WTC11 (cell line): Measurements from ENCODE around the gene DPYSL5. TPM values are rescaled to one million over a fixed set of nuclear protein-coding genes. Genes with fewer than 3 reads are reported as not detected.

ENCODE experiments used
- ATAC-seq: fragments of 200-7000 bp; cut with Tn5 transposase; 2 replicates; pipeline ENCODE4 v1.10.0; 2021; ENCODE audit warnings: mild to moderate bottlenecking, moderate library complexity
- CTCF ChIA-PET: fragments of 300-600 bp; sonication (Branson Sonifier 250); formaldehyde crosslinking; loops from one replicate; lab custom pipeline; 2021; ENCODE audit warnings: antibody characterized with exemption; lab: Charles Lee
- POLR2A ChIA-PET: fragments of 350-600 bp; sonication (Branson Sonifier 250); formaldehyde crosslinking; loops from one replicate; lab custom pipeline; 2021; ENCODE audit warnings: antibody characterized with exemption; lab: Charles Lee
- DNase-seq: peaks from one replicate; pipeline ENCODE4 v3.0.0; 2021; ENCODE audit warnings: low spot score
- H3K27ac Mint-ChIP-seq: 2 replicates; pipeline ENCODE4 v1.8.0; 2021; ENCODE audit warnings: mixed read lengths
- H3K27me3 Mint-ChIP-seq: 2 replicates; pipeline ENCODE4 v1.8.0; 2021; ENCODE audit warnings: low read depth, mild to moderate bottlenecking, moderate library complexity, mixed read lengths
- H3K36me3 Mint-ChIP-seq: 2 replicates; pipeline ENCODE4 v1.8.0; 2021; ENCODE audit warnings: mixed read lengths
- H3K4me1 Mint-ChIP-seq: 2 replicates; pipeline ENCODE4 v1.8.0; 2022; ENCODE audit warnings: mixed read lengths
- H3K4me3 Mint-ChIP-seq: 2 replicates; pipeline ENCODE4 v1.8.0; 2021; ENCODE audit warnings: mild to moderate bottlenecking, moderate library complexity, mixed read lengths
- H3K9me3 Mint-ChIP-seq: 2 replicates; pipeline ENCODE4 v1.8.0; 2021; ENCODE audit warnings: mixed read lengths
- AR ChIP-seq: fragments of 250-450 bp; sonication (Bioruptor Pico); IDR thresholded peaks from 2 replicates; pipeline ENCODE4 v1.9.0; 2021; ENCODE audit warnings: mild to moderate bottlenecking
- ATF1 ChIP-seq: sonication (generic); formaldehyde crosslinking; IDR thresholded peaks from 2 replicates; pipeline ENCODE4 v1.8.1; 2023; ENCODE audit warnings: mild to moderate bottlenecking, moderate library complexity, missing genetic modification reagents
- CREB1 ChIP-seq: sonication (generic); formaldehyde crosslinking; IDR thresholded peaks from 2 replicates; pipeline ENCODE4 v1.8.0; 2023; ENCODE audit warnings: mild to moderate bottlenecking, missing genetic modification reagents
- E2F5 ChIP-seq: sonication (generic); formaldehyde crosslinking; IDR thresholded peaks from 2 replicates; pipeline ENCODE4 v1.8.1; 2022; ENCODE audit warnings: mild to moderate bottlenecking, moderate library complexity, missing genetic modification reagents
- FOXK1 ChIP-seq: sonication (generic); formaldehyde crosslinking; IDR thresholded peaks from 2 replicates; pipeline ENCODE4 v1.8.0; 2022; ENCODE audit warnings: mild to moderate bottlenecking, moderate library complexity, missing genetic modification reagents
- GABPB1 ChIP-seq: sonication (generic); formaldehyde crosslinking; IDR thresholded peaks from 2 replicates; pipeline ENCODE4 v1.8.1; 2023; ENCODE audit warnings: mild to moderate bottlenecking, missing genetic modification reagents
- HMGXB4 ChIP-seq: sonication (generic); formaldehyde crosslinking; IDR thresholded peaks from 2 replicates; pipeline ENCODE4 v1.8.1; 2023; ENCODE audit warnings: mild to moderate bottlenecking, moderate library complexity, missing genetic modification reagents
- JAZF1 ChIP-seq: fragments of 250-450 bp; sonication (Bioruptor Pico); IDR thresholded peaks from 2 replicates; pipeline ENCODE4 v1.9.0; 2021; ENCODE audit warnings: moderate library complexity, mild to moderate bottlenecking, inconsistent platforms
- JUN ChIP-seq: sonication (generic); formaldehyde crosslinking; IDR thresholded peaks from 2 replicates; pipeline ENCODE4 v1.8.0; 2023; ENCODE audit warnings: mild to moderate bottlenecking, missing genetic modification reagents
- MAX ChIP-seq: sonication (generic); formaldehyde crosslinking; IDR thresholded peaks from 2 replicates; pipeline ENCODE4 v1.8.0; 2022; ENCODE audit warnings: mild to moderate bottlenecking, missing genetic modification reagents
- MXD4 ChIP-seq: fragments of 250-450 bp; sonication (Bioruptor Pico); IDR thresholded peaks from 2 replicates; pipeline ENCODE4 v1.8.0; 2021; ENCODE audit warnings: mild to moderate bottlenecking, moderate library complexity, borderline replicate concordance
- MYBL2 ChIP-seq: sonication (generic); formaldehyde crosslinking; IDR thresholded peaks from 2 replicates; pipeline ENCODE4 v1.8.1; 2023; ENCODE audit warnings: mild to moderate bottlenecking, moderate library complexity, missing genetic modification reagents
- NFE2L1 ChIP-seq: sonication (generic); formaldehyde crosslinking; IDR thresholded peaks from 2 replicates; pipeline ENCODE4 v1.8.1; 2023; ENCODE audit warnings: missing genetic modification reagents
- SP1 ChIP-seq: sonication (generic); formaldehyde crosslinking; conservative IDR thresholded peaks from 2 replicates; pipeline ENCODE4 v1.8.1; 2022; ENCODE audit warnings: missing genetic modification reagents
- TEAD1 ChIP-seq: sonication (generic); formaldehyde crosslinking; IDR thresholded peaks from 2 replicates; pipeline ENCODE4 v1.8.0; 2022; ENCODE audit warnings: mild to moderate bottlenecking, missing genetic modification reagents
- TEAD4 ChIP-seq: sonication (generic); formaldehyde crosslinking; IDR thresholded peaks from 2 replicates; pipeline ENCODE4 v1.8.0; 2022; ENCODE audit warnings: mild to moderate bottlenecking, missing genetic modification reagents
- TP53 ChIP-seq: sonication (generic); formaldehyde crosslinking; IDR thresholded peaks from 2 replicates; pipeline ENCODE4 v1.8.1; 2023; ENCODE audit warnings: mild to moderate bottlenecking, missing genetic modification reagents
- USF1 ChIP-seq: sonication (generic); formaldehyde crosslinking; IDR thresholded peaks from 2 replicates; pipeline ENCODE4 v1.8.0; 2022; ENCODE audit warnings: mild to moderate bottlenecking, missing genetic modification reagents
- ZBTB43 ChIP-seq: sonication (generic); formaldehyde crosslinking; IDR thresholded peaks from 2 replicates; pipeline ENCODE4 v1.8.1; 2023; ENCODE audit warnings: mild to moderate bottlenecking, missing genetic modification reagents
- ZNF121 ChIP-seq: sonication (generic); formaldehyde crosslinking; IDR thresholded peaks from 2 replicates; pipeline ENCODE4 v1.8.0; 2023; ENCODE audit warnings: missing genetic modification reagents
- ZNF263 ChIP-seq: sonication (generic); formaldehyde crosslinking; IDR thresholded peaks from 2 replicates; pipeline ENCODE4 v1.8.1; 2022; ENCODE audit warnings: low read depth, mild to moderate bottlenecking, moderate library complexity, missing genetic modification reagents
- total RNA-seq: library from RNA; stranded (reverse); gene quantifications from 3 replicates; pipeline ENCODE4 v1.2.3, GENCODE V29; 2021

DPYSL5 gene
- total RNA-seq, 1 experiment from 2014 or later: 12.1 TPM

GRCh38 chr2:26848336-26849055 lies 564 bp downstream of the DPYSL5 start:
- Mint-ChIP-seq H3K4me3 (peak overlapping the region; percentile 69), H3K9me3 (no peaks in the 10 kb centered on the region), H3K27me3 (peaks cover 84% of the 10 kb centered on the region), H3K4me1 (peaks cover 9% of the 10 kb centered on the region), H3K27ac (no peak overlapping the region), H3K36me3 (no peaks in the 10 kb centered on the region)
- ATAC-seq (peak; percentile 14), DNase-seq (no peak)
- ChIA-PET POLR2A (interaction anchor here (0.9 to 1.5 kb wide), 5 partner anchors 94 to 203 kb away, joined by 3 to 5 read pairs (median 4); partner anchors contain the start of gene AGBL5), CTCF (interaction anchor here (0.6 to 7.8 kb wide), 14 partner anchors 36 to 274 kb away, joined by 3 to 315 read pairs (median 6); no protein-coding TSS in a partner anchor)
- TF ChIP-seq SP1 (CRISPR knock-in tag) (0 out of 2 replicates have a peak, but pooled peaks have one; percentile 12), TP53 (CRISPR knock-in tag) (peak; percentile 83; the same call in 1 of the 2 replicates), MYBL2 (CRISPR knock-in tag) (no peak), ZBTB43 (CRISPR knock-in tag) (no peak), HMGXB4 (CRISPR knock-in tag) (peak; percentile 36; the same call in 1 of the 2 replicates)

GRCh38 chr2:26849056-26849999 lies 1.4 kb downstream of the DPYSL5 start:
- ChIA-PET POLR2A (interaction anchor here (0.9 to 1.2 kb wide), 5 partner anchors 93 to 202 kb away, joined by 3 to 5 read pairs (median 3); partner anchors contain the start of gene AGBL5), CTCF (interaction anchor here (0.6 to 7.8 kb wide), 15 partner anchors 10 to 275 kb away, joined by 3 to 315 read pairs (median 5); no protein-coding TSS in a partner anchor)
- no peaks in the 10 kb centered on the region for H3K36me3 Mint-ChIP-seq
- no peak overlapping the region for H3K27ac Mint-ChIP-seq
- peaks cover 90% of the 10 kb centered on the region for H3K27me3 Mint-ChIP-seq
- ATAC-seq (peak; percentile 6), DNase-seq (peak; percentile 64)
- H3K4me3 Mint-ChIP-seq: peak overlapping the region; percentile 69
- H3K4me1 Mint-ChIP-seq: peaks cover 9% of the 10 kb centered on the region
- no peaks in the 10 kb centered on the region for H3K9me3 Mint-ChIP-seq
- TF ChIP-seq ZNF263 (CRISPR knock-in tag) (peak; percentile 93; the same call in 1 of the 2 replicates), MXD4 (CRISPR knock-in tag) (no peak), JAZF1 (CRISPR knock-in tag) (no peak), ATF1 (CRISPR knock-in tag) (no peak), TEAD4 (CRISPR knock-in tag) (no peak), CREB1 (CRISPR knock-in tag) (no peak), JUN (CRISPR knock-in tag) (0 out of 2 replicates have a peak, but pooled peaks have one; percentile 38), USF1 (CRISPR knock-in tag) (peak; percentile 20; the same call in 1 of the 2 replicates), HMGXB4 (CRISPR knock-in tag) (0 out of 2 replicates have a peak, but pooled peaks have one; percentile 34), FOXK1 (CRISPR knock-in tag) (no peak), E2F5 (CRISPR knock-in tag) (no peak; the same call in 1 of the 2 replicates), AR (CRISPR knock-in tag) (no peak), MAX (CRISPR knock-in tag) (peak; percentile 53), TEAD1 (CRISPR knock-in tag) (no peak), NFE2L1 (no peak), GABPB1 (no peak), ZNF121 (CRISPR knock-in tag) (no peak)
